NCI-H2107 (cell line): ENCODE measurements around the gene GNAQ.
"Not testable (repeated sequence)": the region's sequence is repeated elsewhere in the genome, so short reads cannot be mapped to it uniquely, and the experiment has no call there.

Experiments used
- DNase-seq: peaks from one replicate; lab custom pipeline; 2025; lab: John Stamatoyannopoulos, UW

GNAQ gene

GRCh38 chr9:77876091-77876490, 155.5 kb downstream of the GNAQ start:
- no peak for DNase-seq

- no peak for DNase-seq
Observed at GRCh38 chr9:77872863-77873262, 158.7 kb downstream of the GNAQ start.

- DNase-seq, result no peak
Observed at GRCh38 chr9:77872177-77872576, 159.4 kb downstream of the GNAQ start.

- DNase-seq, result no peak
Observed at GRCh38 chr9:77871483-77871882, 160.1 kb downstream of the GNAQ start.

- no peak for DNase-seq
Observed at GRCh38 chr9:77866878-77867277, 164.7 kb downstream of the GNAQ start.

- no peak for DNase-seq
Observed at GRCh38 chr9:77865385-77866047, 166.1 kb downstream of the GNAQ start.

GRCh38 chr9:77864211-77864889, 167.3 kb downstream of the GNAQ start:
- DNase-seq, result no peak

GRCh38 chr9:77863638-77864037, 168.0 kb downstream of the GNAQ start:
- DNase-seq, result not testable (repeated sequence)

GRCh38 chr9:77860953-77861352, 170.7 kb downstream of the GNAQ start:
- not testable (repeated sequence) for DNase-seq

GRCh38 chr9:77857513-77858259, 173.9 kb downstream of the GNAQ start:
- DNase-seq, result no peak

GRCh38 chr9:77856615-77857014, 175.0 kb downstream of the GNAQ start:
- no peak for DNase-seq

- DNase-seq, result no peak
Observed at GRCh38 chr9:77854916-77855311, 176.7 kb downstream of the GNAQ start.

GRCh38 chr9:77854258-77854915, 177.2 kb downstream of the GNAQ start:
- DNase-seq, result no peak

GRCh38 chr9:77853716-77854115, 177.9 kb downstream of the GNAQ start:
- DNase-seq, result no peak

GRCh38 chr9:77851882-77852595, 179.6 kb downstream of the GNAQ start:
- DNase-seq, result no peak

- no peak for DNase-seq
Observed at GRCh38 chr9:77848897-77849296, 182.7 kb downstream of the GNAQ start.

- no peak for DNase-seq
Observed at GRCh38 chr9:77848404-77848803, 183.2 kb downstream of the GNAQ start.

GRCh38 chr9:77847626-77848025, 184.0 kb downstream of the GNAQ start:
- DNase-seq, result no peak

- no peak for DNase-seq
Observed at GRCh38 chr9:77847059-77847499, 184.5 kb downstream of the GNAQ start.

- DNase-seq, result no peak
Observed at GRCh38 chr9:77844415-77844814, 187.2 kb downstream of the GNAQ start.

- DNase-seq, result no peak
Observed at GRCh38 chr9:77843871-77844155, 187.8 kb downstream of the GNAQ start.
